ENCODE data around the gene TMEM132C.

TMEM132C gene

DNA sequence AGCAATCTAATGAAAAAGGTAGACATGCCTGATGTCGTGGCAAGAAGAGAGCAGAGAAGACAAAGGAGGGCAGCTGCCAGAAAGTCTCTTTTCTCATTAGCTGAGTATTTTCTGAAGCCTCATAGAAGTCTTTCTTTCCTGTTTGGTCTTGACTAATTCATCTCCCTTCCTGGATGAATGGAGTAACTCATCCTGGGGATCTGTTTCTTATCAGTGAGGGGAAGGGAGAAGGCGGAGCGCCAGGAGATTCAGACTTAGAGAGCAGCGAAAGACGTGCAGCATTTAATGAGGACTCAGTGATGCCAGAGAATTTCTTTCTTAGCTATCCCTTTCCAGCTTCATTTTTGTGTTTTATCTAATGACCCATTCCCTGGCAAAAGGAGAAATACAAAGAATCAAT, 467.4 kb downstream of the TMEM132C start:
- no peak for DNase-seq

DNA sequence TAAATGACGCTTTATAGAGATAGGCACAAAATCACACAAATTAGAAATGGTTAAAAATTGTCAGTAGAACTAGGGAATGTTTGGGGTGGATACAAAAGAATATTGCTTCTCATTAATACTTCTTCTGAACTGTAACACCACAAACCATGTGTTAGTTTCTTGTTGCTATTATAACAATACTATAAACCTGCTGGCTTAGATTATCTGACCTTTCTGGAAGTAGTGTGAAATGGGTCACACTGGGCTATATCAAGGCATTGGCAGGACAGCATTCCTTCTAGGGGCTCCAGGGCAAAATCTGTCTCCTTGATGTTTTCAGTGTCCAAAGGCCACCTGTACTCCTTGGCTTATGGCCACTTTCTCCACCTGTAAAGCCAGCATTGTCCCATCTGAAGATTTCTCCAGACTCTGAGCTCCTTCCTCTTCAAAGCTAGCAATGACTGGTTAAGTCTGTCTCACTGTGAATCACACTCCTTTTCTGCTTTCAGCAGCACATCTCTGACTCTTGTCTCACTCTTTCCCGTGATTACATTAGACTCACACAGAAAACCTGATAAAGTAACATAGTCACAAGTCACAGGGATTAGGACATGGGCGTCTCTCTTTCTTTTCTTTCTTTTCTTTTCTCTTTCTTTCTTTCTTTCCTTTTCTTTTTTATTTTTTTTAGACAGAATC, 470.5 kb downstream of the TMEM132C start:
- no peak for DNase-seq

DNA sequence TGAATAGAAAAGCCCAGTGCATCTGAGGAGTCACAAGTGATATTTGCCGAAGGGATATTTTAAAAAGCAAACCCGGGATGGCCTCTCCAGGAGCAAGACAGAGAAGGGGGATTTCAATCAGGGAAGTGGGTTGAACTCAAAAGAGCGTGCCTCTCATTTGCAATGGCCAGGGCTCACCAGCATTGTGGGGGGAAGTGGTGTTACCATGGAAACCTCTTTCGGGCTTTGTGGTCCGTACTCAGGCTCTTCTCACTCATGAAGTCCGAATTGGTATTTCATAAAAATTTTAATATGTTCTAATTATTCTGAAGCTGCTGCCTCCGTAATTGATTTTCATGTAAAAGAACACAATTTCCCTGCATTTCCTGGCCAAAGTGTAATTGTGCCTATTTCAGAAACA, 476.9 kb downstream of the TMEM132C start:
- DNase-seq, result no peak

DNA sequence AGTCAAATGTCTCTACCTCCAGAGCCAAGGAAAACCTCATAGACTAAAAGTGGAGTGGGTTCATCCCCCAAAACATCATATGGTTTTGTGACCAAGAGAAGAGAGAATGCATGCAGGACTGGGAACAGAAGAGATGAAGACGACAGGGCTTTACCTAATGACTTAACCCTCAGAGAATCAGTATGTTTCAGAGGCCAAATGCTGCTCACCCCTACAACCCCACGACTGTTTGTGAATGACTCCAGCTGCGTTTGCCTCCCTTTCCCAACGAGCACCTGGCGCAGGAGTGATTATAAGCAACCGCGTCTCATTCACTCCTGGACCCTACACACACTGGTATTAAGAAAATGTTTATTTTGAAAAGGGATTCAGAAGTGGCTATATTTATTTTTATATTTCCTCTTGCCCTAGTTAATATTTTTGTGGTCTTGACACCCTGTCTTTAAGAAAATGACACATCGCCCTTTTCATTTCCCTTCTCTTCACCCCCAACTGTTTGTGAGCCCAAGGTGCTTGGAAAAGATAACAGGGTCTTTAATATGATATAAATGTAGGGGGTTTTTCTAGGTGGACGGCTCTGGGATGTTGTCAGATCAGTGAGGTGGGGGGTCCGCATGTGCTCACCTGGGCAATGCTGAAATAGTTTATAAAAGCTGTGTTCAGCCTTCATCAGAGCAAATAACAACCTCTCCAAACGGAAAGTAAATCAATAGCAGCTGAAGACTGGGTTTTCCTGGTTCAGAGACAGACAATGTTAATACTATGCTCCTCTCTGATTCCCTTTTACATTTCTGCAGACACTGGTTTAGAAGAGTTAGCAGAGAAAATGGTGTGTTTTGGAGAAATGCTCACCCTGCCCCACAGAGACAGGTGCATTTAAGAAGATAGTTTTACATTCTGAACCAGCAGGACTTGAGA, 479.1 kb downstream of the TMEM132C start:
- DNase-seq, result no peak

DNA sequence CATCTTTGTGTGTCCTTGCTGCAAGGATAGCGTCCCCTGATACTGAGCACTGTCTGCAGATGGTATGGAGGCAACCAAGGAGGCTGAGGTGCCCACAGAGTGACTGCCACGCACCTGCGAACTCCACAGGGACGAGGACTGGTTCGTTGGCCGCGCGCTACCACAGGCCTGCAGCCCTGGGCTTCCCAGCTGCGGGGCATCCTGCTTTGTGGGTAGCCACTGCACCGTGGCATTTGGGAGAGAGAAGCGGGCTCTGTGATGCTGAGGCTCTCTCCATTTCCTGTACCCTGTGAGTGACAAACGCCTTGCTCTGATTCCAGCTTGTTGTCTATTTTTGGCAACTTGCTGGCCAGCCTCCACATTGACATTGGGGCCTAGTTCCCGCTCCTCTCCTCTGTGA, 480.5 kb downstream of the TMEM132C start:
- no peak for DNase-seq

DNA sequence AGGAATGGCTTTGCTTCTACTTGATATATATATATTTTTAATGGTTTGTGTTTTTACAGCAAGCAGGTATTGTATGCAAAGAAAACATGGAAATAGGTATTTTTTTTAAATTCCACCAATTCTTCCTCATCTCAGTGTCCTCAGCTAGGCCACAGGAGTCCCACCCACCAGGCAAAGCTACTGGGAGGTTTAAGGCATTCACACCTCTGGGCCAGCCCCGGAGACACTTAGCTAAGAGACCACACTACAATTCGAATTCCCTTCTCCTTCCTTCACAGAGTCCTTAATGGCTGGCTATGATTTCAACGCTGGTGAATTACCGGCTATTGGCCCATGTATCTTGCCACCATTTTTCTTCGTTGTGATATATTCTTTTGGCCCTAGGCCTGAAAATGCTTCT, 485.4 kb downstream of the TMEM132C start:
- no peak for DNase-seq

DNA sequence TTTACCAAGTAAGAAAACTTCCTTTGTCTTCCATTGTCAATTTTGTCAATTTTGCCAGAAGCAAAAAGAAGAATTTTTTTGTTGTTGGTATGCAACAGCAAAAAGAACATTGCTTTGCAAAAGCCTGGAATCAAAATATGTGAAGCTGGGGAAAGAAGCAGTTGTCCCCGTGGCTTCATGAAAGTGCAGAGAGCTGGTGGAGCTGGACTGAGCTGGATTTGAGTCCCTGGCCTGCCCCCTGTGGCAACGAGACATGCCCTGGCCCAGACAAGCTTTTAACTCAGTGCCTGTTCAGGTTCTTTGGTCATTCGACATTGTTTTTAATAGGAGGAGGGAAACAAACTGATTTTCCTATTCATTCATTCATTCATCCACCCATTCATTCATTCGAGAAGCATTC, 486.5 kb downstream of the TMEM132C start:
- DNase-seq, result no peak

DNA sequence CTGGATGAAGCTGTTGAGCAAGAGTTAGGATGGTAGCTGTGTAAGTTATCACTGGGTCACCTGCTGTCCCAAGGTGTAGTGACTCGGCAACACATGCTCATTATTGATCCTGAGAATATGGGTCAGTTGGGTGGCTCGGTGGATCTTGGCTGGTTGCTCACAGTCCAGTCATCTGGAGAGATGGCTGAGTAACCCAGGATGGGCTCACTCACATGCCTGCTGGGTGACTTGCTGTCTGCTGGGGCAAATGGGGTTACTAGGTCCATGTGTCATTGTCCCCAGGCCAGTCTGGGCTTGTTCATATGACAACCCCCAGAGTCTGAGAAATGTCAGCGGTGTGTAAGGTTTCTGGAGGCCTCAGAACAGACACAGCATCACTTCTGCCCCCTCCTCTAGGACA, 487.3 kb downstream of the TMEM132C start:
- no peak for DNase-seq

DNA sequence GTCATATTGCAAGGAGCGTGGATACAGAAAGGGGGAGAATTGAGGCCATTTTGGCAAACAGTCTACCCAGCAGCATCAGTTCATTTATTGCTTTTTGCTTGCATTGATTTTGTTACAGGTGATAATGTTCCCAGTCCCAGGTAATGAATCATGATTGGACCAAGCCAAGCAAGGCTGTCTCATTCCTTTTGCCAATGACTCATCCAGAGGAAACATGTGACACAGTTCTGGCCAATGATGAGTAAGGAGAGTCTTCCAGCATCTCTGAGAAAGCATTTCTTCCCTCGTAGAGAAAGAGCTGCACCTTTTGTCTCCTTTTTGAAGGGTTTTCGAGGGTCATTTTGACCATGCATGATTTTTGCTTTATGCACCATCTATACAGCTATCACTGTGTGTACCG, 488.6 kb downstream of the TMEM132C start:
- no peak for DNase-seq

Measured in NCI-H2171 treated with DMSO at 0.1 percent for 48 hours (cell line).